HFFc6 (cell line): ENCODE results near the gene UXS1. TPM values are rescaled to one million over a fixed set of nuclear protein-coding genes. Genes with fewer than 3 reads are reported as not detected.

Source experiments
- DNase-seq: peaks from one replicate; pipeline ENCODE4 v3.0.0-alpha.2; 2018
- H3K27ac Mint-ChIP-seq: 2 replicates; pipeline ENCODE4 v1.8.0; 2020; ENCODE audit warnings: mild to moderate bottlenecking, mixed read lengths
- H3K27me3 Mint-ChIP-seq: 2 replicates; pipeline ENCODE4 v1.8.0; 2021; ENCODE audit warnings: mild to moderate bottlenecking, moderate library complexity, mixed read lengths; ENCODE audit not compliant: insufficient read depth
- H3K36me3 Mint-ChIP-seq: 2 replicates; pipeline ENCODE4 v1.8.0; 2021; ENCODE audit warnings: low read depth, mixed read lengths
- H3K4me1 Mint-ChIP-seq: 2 replicates; pipeline ENCODE4 v1.8.0; 2020; ENCODE audit warnings: low read depth, mixed read lengths
- H3K4me3 Mint-ChIP-seq: 2 replicates; pipeline ENCODE4 v1.8.0; 2020; ENCODE audit warnings: mild to moderate bottlenecking, moderate library complexity, mixed read lengths
- H3K9me3 Mint-ChIP-seq: 2 replicates; pipeline ENCODE4 v1.8.0; 2020; ENCODE audit warnings: mild to moderate bottlenecking, mixed read lengths
- CTCF ChIP-seq: fragments of 200-600 bp; sonication (generic); IDR thresholded peaks from 2 replicates; pipeline ENCODE4 v1.5.0; 2021; ENCODE audit warnings: antibody characterized with exemption, mild to moderate bottlenecking
- total RNA-seq, 6 experiments: library from RNA; stranded (reverse); fragmentation: NEBNext Ultra II Directional; extraction: Animal tissue kit (Norgen Biotek cat#: 25700); gene quantifications; 2 replicates in 1 of 6; 3 replicates in 5 of 6; pipeline ENCODE4 v1.2.3, GENCODE V29; 2021

UXS1 gene
- total RNA-seq, 6 experiments from 2014 or later = 40.0 to 51.9 (median 44.5) TPM

GRCh38 chr2:106180602-106181001, 13.5 kb downstream of the UXS1 start:
- H3K4me3 Mint-ChIP-seq = no peak overlapping the region
- peaks cover 3% of the 10 kb centered on the region; the same call in 1 of the 2 replicates for H3K36me3 Mint-ChIP-seq
- no peak overlapping the region for H3K27ac Mint-ChIP-seq
- no peaks in the 10 kb centered on the region for H3K9me3 Mint-ChIP-seq
- DNase-seq = no peak
- no peak for TF ChIP-seq CTCF
- H3K27me3 Mint-ChIP-seq = no peaks in the 10 kb centered on the region
- H3K4me1 Mint-ChIP-seq = peaks cover 25% of the 10 kb centered on the region

GRCh38 chr2:106178716-106179115, 15.4 kb downstream of the UXS1 start:
- peaks cover 3% of the 10 kb centered on the region; the same call in 1 of the 2 replicates for H3K36me3 Mint-ChIP-seq
- no peaks in the 10 kb centered on the region for H3K27me3 Mint-ChIP-seq
- TF ChIP-seq CTCF = no peak
- no peak overlapping the region for H3K4me3 Mint-ChIP-seq
- no peak overlapping the region for H3K27ac Mint-ChIP-seq
- no peaks in the 10 kb centered on the region for H3K9me3 Mint-ChIP-seq
- no peak for DNase-seq
- peaks cover 16% of the 10 kb centered on the region for H3K4me1 Mint-ChIP-seq

- no peak overlapping the region for H3K27ac Mint-ChIP-seq
- no peaks in the 10 kb centered on the region for H3K9me3 Mint-ChIP-seq
- peaks cover 3% of the 10 kb centered on the region; the same call in 1 of the 2 replicates for H3K36me3 Mint-ChIP-seq
- no peak for TF ChIP-seq CTCF
- no peak overlapping the region for H3K4me3 Mint-ChIP-seq
- H3K4me1 Mint-ChIP-seq = peaks cover 8% of the 10 kb centered on the region
- DNase-seq = no peak
- no peaks in the 10 kb centered on the region for H3K27me3 Mint-ChIP-seq
Observed at GRCh38 chr2:106177581-106177980, 16.5 kb downstream of the UXS1 start.

GRCh38 chr2:106176446-106177099, 17.5 kb downstream of the UXS1 start:
- H3K9me3 Mint-ChIP-seq = no peaks in the 10 kb centered on the region
- no peaks in the 10 kb centered on the region for H3K27me3 Mint-ChIP-seq
- TF ChIP-seq CTCF = no peak
- H3K4me1 Mint-ChIP-seq = peaks cover 8% of the 10 kb centered on the region
- no peak overlapping the region for H3K4me3 Mint-ChIP-seq
- H3K36me3 Mint-ChIP-seq = peaks cover 3% of the 10 kb centered on the region; the same call in 1 of the 2 replicates
- no peak overlapping the region for H3K27ac Mint-ChIP-seq
- DNase-seq = no peak

GRCh38 chr2:106175086-106175850, 18.8 kb downstream of the UXS1 start:
- no peak for TF ChIP-seq CTCF
- no peak overlapping the region for H3K27ac Mint-ChIP-seq
- DNase-seq = no peak
- H3K27me3 Mint-ChIP-seq = no peaks in the 10 kb centered on the region
- no peak overlapping the region for H3K4me3 Mint-ChIP-seq
- H3K36me3 Mint-ChIP-seq = peaks cover 3% of the 10 kb centered on the region; the same call in 1 of the 2 replicates
- peaks cover 8% of the 10 kb centered on the region for H3K4me1 Mint-ChIP-seq
- no peaks in the 10 kb centered on the region for H3K9me3 Mint-ChIP-seq
